GM21423 (cell line): ENCODE data around the gene VIT.

Experiments
- ATAC-seq: cut with Tn5 transposase; IDR thresholded peaks from one replicate; pipeline ENCODE4 v1.9.1; 2021; ENCODE audit warnings: mild to moderate bottlenecking, moderate library complexity; ENCODE audit not compliant: unreplicated experiment

The VIT gene

GRCh38 chr2:36708041-36708741 lies 11.7 kb downstream of the VIT start:
- no peak for ATAC-seq

DNA sequence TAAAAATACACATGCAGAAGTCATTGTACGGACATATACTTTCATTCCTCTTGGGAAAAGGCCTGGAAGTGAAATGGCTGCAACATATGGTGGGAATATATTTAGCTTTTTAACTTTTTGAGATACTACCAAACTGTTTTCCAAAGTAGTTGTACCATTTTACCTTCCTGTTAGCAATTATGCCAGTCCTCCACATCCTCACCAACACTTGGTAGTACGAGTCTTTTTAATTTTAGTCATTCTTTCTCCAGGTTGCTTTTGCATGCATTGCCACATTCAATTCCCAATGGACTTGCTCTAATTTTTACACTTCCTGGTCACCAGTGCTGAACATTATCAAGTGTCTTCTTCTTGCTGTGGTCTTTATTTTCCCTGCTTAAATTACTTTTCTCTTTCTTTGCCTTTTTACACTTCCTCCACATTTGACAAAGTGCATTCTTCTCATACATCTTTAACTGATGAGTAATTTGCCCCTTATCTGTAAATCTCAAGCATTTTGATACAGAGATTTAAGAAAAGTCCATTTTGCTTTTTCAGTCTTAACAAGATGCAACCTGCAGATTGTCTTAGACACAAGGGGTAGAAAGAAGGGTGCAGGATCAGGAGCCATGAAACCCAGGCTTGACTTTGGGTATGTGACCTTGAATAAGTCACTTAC lies 14.5 kb downstream of the VIT start:
- no peak for ATAC-seq

DNA sequence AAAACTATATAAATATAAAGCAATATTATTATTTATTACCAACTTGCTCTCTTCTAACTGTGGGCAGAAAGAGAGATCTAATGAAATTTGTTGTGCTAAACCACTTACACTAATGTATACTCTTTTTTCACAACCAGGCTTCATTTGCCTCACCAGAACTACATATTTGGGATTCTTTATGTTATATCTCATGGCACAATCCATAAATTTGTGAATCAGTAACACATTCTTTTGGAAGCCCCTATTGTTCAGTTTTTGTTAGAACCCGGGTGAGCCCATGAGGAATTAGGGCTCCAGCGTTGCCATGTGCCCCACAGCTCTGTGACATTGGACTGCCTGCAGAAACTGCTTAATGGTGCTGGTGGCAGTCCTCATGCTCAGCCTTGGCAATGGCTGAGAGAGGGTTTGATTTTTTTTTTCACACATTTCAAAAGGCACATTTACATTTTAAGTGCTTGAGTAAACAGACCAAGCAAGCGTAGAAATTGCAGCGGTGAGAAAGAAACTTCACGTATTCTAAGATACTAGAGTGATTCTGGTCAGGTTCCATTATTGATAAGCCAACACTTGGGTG lies 15.3 kb downstream of the VIT start:
- ATAC-seq: no peak

DNA sequence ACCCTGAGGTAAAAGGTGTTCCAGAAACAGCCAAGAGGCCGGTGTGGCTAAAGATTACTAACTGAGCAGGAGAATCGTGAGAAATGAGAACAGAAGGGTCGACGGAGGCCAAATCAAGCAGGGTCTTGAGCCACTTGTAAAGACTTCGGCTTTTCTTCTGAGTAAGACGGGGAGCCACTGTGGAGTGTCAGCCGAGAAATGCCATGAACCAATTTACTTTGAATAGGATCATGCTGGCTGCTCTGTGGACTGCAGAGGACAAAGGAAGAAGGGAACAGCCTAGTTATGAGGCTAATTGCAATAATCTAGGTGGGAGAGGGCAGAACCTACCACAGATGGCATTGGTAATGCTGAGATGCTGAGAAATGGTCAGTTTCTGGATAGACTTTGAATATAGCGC lies 16.8 kb downstream of the VIT start:
- ATAC-seq: no peak

GRCh38 chr2:36716111-36716510 lies 19.6 kb downstream of the VIT start:
- ATAC-seq: no peak

DNA sequence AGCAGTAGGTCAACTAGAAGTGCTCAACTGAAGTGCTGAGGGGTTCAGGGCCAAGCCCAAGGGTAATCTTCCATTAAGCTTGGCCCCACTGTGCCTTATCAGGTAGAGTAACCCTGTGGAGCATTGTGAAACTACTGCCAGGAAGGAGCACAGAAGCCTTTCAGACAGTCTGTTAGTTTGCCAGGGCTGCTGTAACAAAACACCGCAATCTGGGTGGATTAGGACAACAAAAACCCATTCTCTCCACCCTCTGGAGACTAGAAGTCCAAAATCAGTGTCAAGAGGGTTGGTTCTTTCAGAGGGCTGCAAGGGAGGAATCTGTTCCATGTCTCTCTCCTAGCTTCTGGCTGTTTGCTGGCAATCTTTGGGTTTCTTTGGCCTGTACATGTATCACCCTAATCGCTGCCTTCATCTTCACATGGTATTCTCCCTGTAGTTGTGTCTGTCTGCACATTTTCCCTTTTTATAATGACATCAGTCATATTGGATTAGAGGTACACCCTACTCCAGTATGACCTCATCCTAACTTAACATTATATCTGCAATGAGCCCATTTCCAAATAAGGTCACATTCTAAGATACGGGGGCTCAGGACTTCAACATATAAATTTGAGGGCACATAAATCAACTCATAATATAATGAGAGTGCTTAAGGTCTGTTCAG lies 21.2 kb downstream of the VIT start:
- no peak for ATAC-seq

- ATAC-seq: no peak
Observed at GRCh38 chr2:36727550-36727949, 31.0 kb downstream of the VIT start.

- no peak for ATAC-seq
Observed at GRCh38 chr2:36729067-36729466, 32.6 kb downstream of the VIT start.

GRCh38 chr2:36731941-36732672 lies 35.6 kb downstream of the VIT start:
- no peak for ATAC-seq

GRCh38 chr2:36732673-36733036 lies 36.1 kb downstream of the VIT start:
- ATAC-seq: no peak

DNA sequence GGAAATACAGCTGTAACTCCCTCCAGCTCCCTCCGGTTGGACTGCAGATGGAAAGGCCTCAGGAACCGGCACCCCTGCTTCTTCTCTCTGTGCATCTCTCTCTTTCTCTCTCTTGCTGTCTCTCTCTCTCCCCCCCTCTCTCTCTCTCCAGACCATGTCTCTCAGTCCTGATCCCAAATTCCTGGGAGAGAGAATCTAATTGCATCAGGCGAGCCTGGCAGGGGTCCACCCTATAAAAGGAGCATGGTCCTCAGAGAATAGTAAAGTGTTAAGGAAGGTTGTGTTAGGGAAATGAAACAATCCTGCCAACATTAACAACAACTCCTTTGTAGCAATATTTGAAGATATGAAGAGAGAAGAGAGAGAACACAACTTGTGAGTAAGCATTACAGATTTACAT lies 36.7 kb downstream of the VIT start:
- no peak for ATAC-seq

- ATAC-seq: no peak
Observed at GRCh38 chr2:36734304-36734703, 37.8 kb downstream of the VIT start.

DNA sequence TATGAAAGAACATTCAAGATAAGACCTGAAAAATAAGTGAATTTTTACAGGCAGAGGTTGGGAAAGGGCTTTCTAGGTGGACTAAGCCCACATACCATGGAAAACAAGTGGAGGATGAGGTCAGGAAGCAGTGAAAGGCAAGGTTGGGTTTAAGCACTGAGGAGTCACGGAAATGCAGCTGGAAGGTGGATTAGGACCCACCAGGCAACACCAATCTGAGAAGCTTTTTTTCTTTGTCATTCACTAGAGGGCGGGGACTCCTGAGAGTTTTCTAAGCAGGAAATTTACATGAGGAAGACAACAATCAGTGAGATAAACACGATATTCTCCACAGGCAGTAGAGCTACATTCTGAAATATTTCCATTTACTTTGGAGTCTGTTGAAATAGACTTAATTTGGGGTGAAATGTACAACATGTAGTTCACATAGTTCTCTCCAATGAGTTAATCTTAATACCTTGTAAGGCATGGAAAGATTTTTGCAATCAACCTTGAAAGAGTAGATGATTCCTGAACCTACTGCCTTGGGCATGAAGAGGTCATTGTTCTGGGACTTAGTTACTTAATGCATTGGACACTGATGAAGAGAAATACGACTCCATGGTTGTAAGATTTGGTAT lies 40.7 kb downstream of the VIT start:
- no peak for ATAC-seq

DNA sequence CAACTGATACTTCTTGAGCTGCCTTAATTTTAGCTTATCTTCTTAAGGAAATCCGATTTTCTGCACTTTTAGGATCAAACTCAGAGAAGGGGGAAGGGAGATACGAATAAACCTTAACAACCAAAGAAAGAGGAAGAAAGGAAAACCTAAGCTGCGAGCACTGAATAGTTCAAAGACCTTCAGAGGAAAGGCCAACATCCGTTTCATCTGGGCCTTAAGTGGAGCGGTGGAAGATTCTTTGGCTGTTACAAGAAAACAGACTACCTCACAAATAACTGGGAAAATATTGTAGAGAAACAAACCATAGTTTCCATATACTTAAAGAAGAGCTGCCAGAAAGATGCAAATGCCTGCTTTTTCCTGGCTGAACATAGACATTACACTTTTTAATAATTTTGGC lies 43.6 kb downstream of the VIT start:
- ATAC-seq: no peak

DNA sequence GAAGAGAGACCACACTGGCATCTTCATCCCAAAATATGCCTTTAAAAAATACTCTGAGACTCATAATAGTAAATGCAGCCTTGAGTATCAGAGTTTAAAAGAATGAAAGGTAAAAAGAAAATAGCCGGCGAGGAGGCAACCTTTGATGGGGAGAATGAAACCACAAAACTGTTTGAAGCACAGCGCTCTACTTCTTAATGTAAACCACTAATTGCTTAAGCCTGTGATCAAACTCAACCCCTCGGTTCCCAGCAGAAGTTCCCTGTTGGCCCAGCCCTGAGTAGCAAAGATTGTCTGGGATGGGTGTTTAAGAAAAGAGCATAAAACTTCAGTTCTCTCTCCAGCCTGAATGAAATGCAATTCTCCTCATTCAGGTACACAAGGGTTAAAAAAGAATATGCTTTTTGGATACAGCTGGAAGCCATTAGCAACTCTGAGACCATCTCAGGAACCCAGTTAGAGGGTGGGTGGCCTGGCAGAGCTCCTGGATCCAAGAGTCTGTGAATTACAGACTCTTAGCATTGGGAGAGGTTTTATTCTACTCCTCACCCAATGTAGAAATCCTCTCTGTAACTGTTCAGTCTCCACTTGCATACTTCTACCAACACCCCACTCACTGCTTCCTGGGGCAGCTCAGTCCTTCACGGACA lies 44.8 kb downstream of the VIT start:
- ATAC-seq: no peak

DNA sequence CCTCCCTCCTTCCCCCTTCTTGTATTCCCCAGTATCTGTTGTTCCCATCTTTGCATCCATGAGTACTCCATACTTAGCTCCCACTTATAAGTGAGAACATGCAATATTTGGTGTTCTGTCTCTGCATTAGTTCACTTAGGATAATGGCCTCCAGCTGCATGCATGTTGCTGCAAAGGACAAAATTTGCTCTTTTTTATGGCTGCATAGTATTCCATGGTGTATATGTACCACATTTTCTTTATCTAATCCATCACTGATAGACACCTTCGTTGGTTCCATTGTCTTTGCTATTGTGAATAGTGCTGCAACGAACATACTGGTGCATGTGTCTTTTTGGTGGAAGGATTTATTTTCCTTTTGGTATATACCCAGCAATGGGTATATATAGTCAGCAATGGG lies 47.4 kb downstream of the VIT start:
- ATAC-seq: no peak

DNA sequence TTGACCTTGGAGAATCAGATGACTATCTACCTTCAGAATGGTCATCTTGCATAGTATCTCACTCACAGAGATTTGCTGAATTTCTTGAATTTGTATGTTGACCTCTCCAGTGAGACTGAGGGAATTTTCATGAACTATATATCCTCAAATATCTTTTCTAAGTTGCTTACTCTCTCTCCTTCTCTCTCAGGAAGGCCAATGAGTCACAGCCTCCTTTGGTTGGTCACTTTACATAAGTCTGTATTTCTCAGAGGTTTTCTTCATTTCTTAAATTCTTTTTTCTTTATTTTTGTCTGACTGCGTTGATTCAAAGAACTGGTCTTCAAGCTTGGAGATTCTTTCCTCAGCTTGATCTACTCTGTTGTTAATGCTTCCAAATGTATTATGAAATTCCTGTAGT lies 51.7 kb downstream of the VIT start:
- no peak for ATAC-seq

DNA sequence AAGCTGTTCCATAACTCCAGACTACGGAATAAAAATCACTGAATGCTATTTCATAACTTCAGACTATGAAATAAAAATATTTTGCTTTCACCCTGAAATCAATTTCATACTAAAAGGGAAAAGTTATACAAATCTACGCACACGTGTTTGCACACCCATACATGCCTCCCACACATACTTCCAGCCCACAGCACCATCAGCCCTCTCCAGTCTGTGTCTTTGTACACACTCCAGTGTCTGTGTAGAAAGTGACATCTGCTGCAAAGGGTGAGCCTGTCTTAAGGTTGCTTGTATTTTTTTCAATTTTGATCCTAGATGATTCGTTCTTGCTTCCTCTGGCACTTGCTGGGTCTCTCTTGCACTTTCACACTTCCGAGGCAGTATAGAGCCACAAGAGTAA lies 53.6 kb downstream of the VIT start:
- no peak for ATAC-seq

- ATAC-seq: no peak
Observed at GRCh38 chr2:36753706-36754221, 57.3 kb downstream of the VIT start.

- ATAC-seq: no peak
Observed at GRCh38 chr2:36754578-36754977, 58.1 kb downstream of the VIT start.
